Neural progenitor cell (in vitro differentiated cells): ENCODE data around the gene RNU7-1. TPM values are rescaled to one million over a fixed set of nuclear protein-coding genes. Genes with fewer than 3 reads are reported as not detected.

Source experiments
- DNase-seq: peaks from one replicate; pipeline ENCODE4 v3.0.0-alpha.2; 2016; ENCODE audit warnings: low spot score
- H2AFZ ChIP-seq: fragments of 200-600 bp; sonication (generic); replicated peaks from 2 replicates; pipeline ENCODE4 v1.6.1; 2016; ENCODE audit warnings: antibody characterized with exemption
- H3F3A ChIP-seq: fragments of 200-600 bp; sonication (generic); 2 replicates; pipeline ENCODE4 v1.6.1; 2016; ENCODE audit warnings: antibody characterized with exemption, low read depth
- H3K27ac ChIP-seq: fragments of 200-600 bp; sonication (generic); 2 replicates; pipeline ENCODE4 v1.5.1; 2016; ENCODE audit warnings: mild to moderate bottlenecking
- H3K27me3 ChIP-seq: fragments of 200-600 bp; sonication (generic); 2 replicates; pipeline ENCODE4 v1.6.1; 2016; ENCODE audit warnings: mild to moderate bottlenecking, moderate library complexity
- H3K36me3 ChIP-seq: fragments of 200-600 bp; sonication (generic); 2 replicates; pipeline ENCODE4 v1.5.1; 2016
- H3K4me1 ChIP-seq: fragments of 200-600 bp; sonication (generic); 2 replicates; pipeline ENCODE4 v1.6.1; 2016; ENCODE audit warnings: mixed run types
- H3K4me2 ChIP-seq: fragments of 200-600 bp; sonication (generic); 2 replicates; pipeline ENCODE4 v1.6.1; 2016
- H3K4me3 ChIP-seq: fragments of 200-600 bp; sonication (generic); 2 replicates; pipeline ENCODE4 v1.5.1; 2016
- H3K79me2 ChIP-seq: fragments of 200-600 bp; sonication (generic); 2 replicates; pipeline ENCODE4 v1.6.1; 2016; ENCODE audit warnings: low read depth
- H3K9ac ChIP-seq: fragments of 200-600 bp; sonication (generic); 2 replicates; pipeline ENCODE4 v1.6.1; 2016
- H3K9me3 ChIP-seq: fragments of 200-600 bp; sonication (generic); 2 replicates; pipeline ENCODE4 v1.5.1; 2016; ENCODE audit warnings: low read depth
- H4K20me1 ChIP-seq: fragments of 200-600 bp; sonication (generic); 2 replicates; pipeline ENCODE4 v1.6.1; 2016; ENCODE audit warnings: low read depth
- H3K27ac Mint-ChIP-seq: 3 replicates; pipeline ENCODE4 v1.8.0; 2021; ENCODE audit warnings: mixed read lengths
- H3K27me3 Mint-ChIP-seq: 2 replicates; pipeline ENCODE4 v1.8.0; 2022; ENCODE audit warnings: low read depth, mild to moderate bottlenecking, inconsistent platforms, moderate library complexity, mixed read lengths; ENCODE audit not compliant: insufficient read depth
- H3K36me3 Mint-ChIP-seq: 3 replicates; pipeline ENCODE4 v1.8.0; 2021; ENCODE audit warnings: mixed read lengths
- H3K4me1 Mint-ChIP-seq: 3 replicates; pipeline ENCODE4 v1.8.0; 2021; ENCODE audit warnings: mixed read lengths
- H3K4me3 Mint-ChIP-seq: 3 replicates; pipeline ENCODE4 v1.8.0; 2021; ENCODE audit warnings: mild to moderate bottlenecking, moderate library complexity, mixed read lengths
- H3K9me3 Mint-ChIP-seq: 3 replicates; pipeline ENCODE4 v1.8.0; 2020; ENCODE audit warnings: mixed read lengths
- CTCF ChIP-seq: fragments of 200-600 bp; sonication (generic); IDR thresholded peaks from 2 replicates; pipeline ENCODE4 v1.5.1; 2017; ENCODE audit warnings: antibody characterized with exemption, mild to moderate bottlenecking
- EZH2 ChIP-seq: fragments of 200-600 bp; sonication (generic); IDR thresholded peaks from 2 replicates; pipeline ENCODE4 v1.6.1; 2017; ENCODE audit warnings: antibody characterized with exemption, mild to moderate bottlenecking, moderate library complexity
- EZH2phosphoT487 ChIP-seq: fragments of 200-600 bp; sonication (generic); IDR thresholded peaks from 2 replicates; pipeline ENCODE4 v1.6.1; 2017; ENCODE audit warnings: antibody characterized with exemption
- total RNA-seq: library from RNA; depleted of rRNA; stranded (reverse); fragments of >200 nt; gene quantifications from 2 replicates; pipeline ENCODE4 v1.2.3, GENCODE V29; 2015; ENCODE audit warnings: low replicate concordance

Gene RNU7-1
- total RNA-seq, 1 donor from 2014 or later: not detected

- H3K27ac Mint-ChIP-seq: peak overlapping the region; percentile 54
- peaks cover 32% of the 10 kb centered on the region for H3K27me3 Mint-ChIP-seq
- Histone ChIP-seq H3K36me3 (no peaks in the 10 kb centered on the region), H3F3A (peaks cover 66% of the 10 kb centered on the region), H3K27ac (no peak overlapping the region), H2AFZ (no peak overlapping the region), H3K79me2 (peaks cover 59% of the 10 kb centered on the region), H3K9me3 (no peaks in the 10 kb centered on the region), H4K20me1 (peaks cover 52% of the 10 kb centered on the region), H3K4me1 (peaks cover 11% of the 10 kb centered on the region), H3K4me2 (no peak overlapping the region), H3K9ac (no peak overlapping the region), H3K27me3 (no peaks in the 10 kb centered on the region), H3K4me3 (no peak overlapping the region)
- peaks cover 48% of the 10 kb centered on the region for H3K4me1 Mint-ChIP-seq
- H3K9me3 Mint-ChIP-seq: peaks cover 2% of the 10 kb centered on the region
- no peak for DNase-seq
- H3K36me3 Mint-ChIP-seq: peaks cover 35% of the 10 kb centered on the region
- no peak for TF ChIP-seq EZH2
- TF ChIP-seq CTCF: no peak
- TF ChIP-seq EZH2phosphoT487: no peak
- H3K4me3 Mint-ChIP-seq: peak overlapping the region; percentile 36
Observed at GRCh38 chr12:6935371-6936193, 8.0 kb upstream of the RNU7-1 start.

GRCh38 chr12:6936194-6936635, 7.4 kb upstream of the RNU7-1 start:
- no peak overlapping the region for H3K27ac Mint-ChIP-seq
- H3K4me1 Mint-ChIP-seq: peaks cover 44% of the 10 kb centered on the region
- Histone ChIP-seq H3K79me2 (peaks cover 52% of the 10 kb centered on the region), H3K9ac (no peak overlapping the region), H3F3A (peaks cover 69% of the 10 kb centered on the region), H3K4me2 (no peak overlapping the region), H3K27ac (peak overlapping the region; percentile 89), H3K36me3 (no peaks in the 10 kb centered on the region), H3K4me3 (no peak overlapping the region), H2AFZ (no peak overlapping the region), H4K20me1 (peaks cover 46% of the 10 kb centered on the region), H3K27me3 (no peaks in the 10 kb centered on the region), H3K4me1 (peaks cover 11% of the 10 kb centered on the region), H3K9me3 (no peaks in the 10 kb centered on the region)
- peaks cover 2% of the 10 kb centered on the region for H3K9me3 Mint-ChIP-seq
- peaks cover 35% of the 10 kb centered on the region for H3K36me3 Mint-ChIP-seq
- peak overlapping the region; percentile 74 for H3K4me3 Mint-ChIP-seq
- peaks cover 32% of the 10 kb centered on the region for H3K27me3 Mint-ChIP-seq
- DNase-seq: no peak
- no peak for TF ChIP-seq EZH2phosphoT487
- no peak for TF ChIP-seq CTCF
- no peak for TF ChIP-seq EZH2

GRCh38 chr12:6936636-6937480, 6.8 kb upstream of the RNU7-1 start:
- H3K4me1 Mint-ChIP-seq: peaks cover 44% of the 10 kb centered on the region
- Histone ChIP-seq H4K20me1 (peaks cover 39% of the 10 kb centered on the region), H3K36me3 (no peaks in the 10 kb centered on the region), H3K9me3 (no peaks in the 10 kb centered on the region), H3K4me2 (peak overlapping the region; percentile 82), H3K79me2 (peaks cover 46% of the 10 kb centered on the region), H3K4me1 (peaks cover 11% of the 10 kb centered on the region), H2AFZ (no peak overlapping the region), H3K27ac (peak overlapping the region; percentile 89), H3K27me3 (no peaks in the 10 kb centered on the region), H3K9ac (peak overlapping the region; percentile 83), H3K4me3 (peak overlapping the region; percentile 56), H3F3A (peaks cover 69% of the 10 kb centered on the region)
- peaks cover 37% of the 10 kb centered on the region for H3K36me3 Mint-ChIP-seq
- peaks cover 32% of the 10 kb centered on the region for H3K27me3 Mint-ChIP-seq
- no peak for DNase-seq
- peak overlapping the region; percentile 74 for H3K4me3 Mint-ChIP-seq
- TF ChIP-seq EZH2: no peak
- no peak for TF ChIP-seq CTCF
- no peak for TF ChIP-seq EZH2phosphoT487
- H3K9me3 Mint-ChIP-seq: peaks cover 2% of the 10 kb centered on the region
- no peak overlapping the region for H3K27ac Mint-ChIP-seq
